Karpas-422 (cell line): Measurements from ENCODE around the gene ANKRD13D. TPM values are rescaled to one million over a fixed set of nuclear protein-coding genes. Genes with fewer than 3 reads are reported as not detected.

Experiments
- DNase-seq: peaks from one replicate; pipeline ENCODE4 v3.0.0-alpha.2; 2015
- H2AFZ ChIP-seq: fragments of 200-600 bp; sonication (generic); 2 replicates; pipeline ENCODE4 v1.6.1; 2014; ENCODE audit warnings: antibody characterized with exemption, low read length, mixed read lengths
- H3K27ac ChIP-seq: fragments of 200-600 bp; sonication (generic); 2 replicates; pipeline ENCODE4 v1.5.1; 2014; ENCODE audit warnings: mild to moderate bottlenecking, low read length, moderate library complexity
- H3K27me3 ChIP-seq: fragments of 200-600 bp; sonication (generic); 2 replicates; pipeline ENCODE4 v1.6.1; 2014; ENCODE audit warnings: low read length, mixed read lengths
- H3K36me3 ChIP-seq: fragments of 200-600 bp; sonication (generic); 2 replicates; pipeline ENCODE4 v1.6.1; 2014; ENCODE audit warnings: low read length, mixed read lengths; ENCODE audit not compliant: insufficient read depth
- H3K4me1 ChIP-seq: fragments of 200-600 bp; sonication (generic); 2 replicates; pipeline ENCODE4 v1.6.1; 2014; ENCODE audit warnings: mild to moderate bottlenecking, low read length, mixed read lengths
- H3K4me2 ChIP-seq: fragments of 200-600 bp; sonication (generic); 2 replicates; pipeline ENCODE4 v1.6.1; 2014; ENCODE audit warnings: low read length, low read depth, mild to moderate bottlenecking; ENCODE audit not compliant: poor library complexity, severe bottlenecking
- H3K4me3 ChIP-seq: fragments of 200-600 bp; sonication (generic); 2 replicates; pipeline ENCODE4 v1.5.1; 2014; ENCODE audit warnings: mild to moderate bottlenecking, antibody characterized with exemption, low read length, mixed read lengths
- H3K79me2 ChIP-seq: fragments of 200-600 bp; sonication (generic); 2 replicates; pipeline ENCODE4 v1.6.1; 2014; ENCODE audit warnings: mild to moderate bottlenecking, low read length, mixed read lengths
- H3K9ac ChIP-seq: fragments of 200-600 bp; sonication (generic); 2 replicates; pipeline ENCODE4 v1.6.0; 2014; ENCODE audit warnings: low read length
- H3K9me2 ChIP-seq: fragments of 200-600 bp; sonication (generic), shearing (Covaris generic); replicated peaks from 2 replicates; pipeline ENCODE4 v1.6.0; 2014; ENCODE audit warnings: mild to moderate bottlenecking, low read length, moderate library complexity; ENCODE audit not compliant: insufficient read depth
- H3K9me3 ChIP-seq: fragments of 300-700, 200-600 bp; sonication (generic); 2 replicates; pipeline ENCODE4 v1.6.1; 2014; ENCODE audit warnings: low read length, mixed read lengths
- H4K20me1 ChIP-seq: fragments of 200-600 bp; sonication (generic); 2 replicates; pipeline ENCODE4 v1.6.1; 2014; ENCODE audit warnings: mild to moderate bottlenecking, antibody characterized with exemption, low read length, low read depth; ENCODE audit not compliant: insufficient read depth
- total RNA-seq: library from RNA; depleted of rRNA; stranded (reverse); fragments of >200 nt; shearing (Covaris generic); gene quantifications from 2 replicates; pipeline ENCODE4 v1.2.3, GENCODE V29; 2014; ENCODE audit warnings: low replicate concordance

The ANKRD13D gene
- total RNA-seq, 1 experiment from 2014 or later = 31.3 TPM

GRCh38 chr11:67269401-67270255 lies 19.5 kb upstream of the ANKRD13D start:
- Histone ChIP-seq H3K4me1 (peaks cover 77% of the 10 kb centered on the region), H3K9me2 (no peaks in the 10 kb centered on the region), H3K4me2 (peak overlapping the region; percentile 86), H4K20me1 (peaks cover 7% of the 10 kb centered on the region; the same call in 1 of the 2 replicates), H3K27ac (peak overlapping the region; percentile 96), H3K36me3 (peaks cover 11% of the 10 kb centered on the region; the same call in 1 of the 2 replicates), H3K9me3 (no peaks in the 10 kb centered on the region), H3K79me2 (peaks cover 76% of the 10 kb centered on the region), H2AFZ (no peak overlapping the region), H3K9ac (peak overlapping the region; percentile 89), H3K27me3 (no peaks in the 10 kb centered on the region), H3K4me3 (peak overlapping the region; percentile 87)
- DNase-seq = no peak

GRCh38 chr11:67270256-67271204 lies 18.6 kb upstream of the ANKRD13D start:
- Histone ChIP-seq H3K4me2 (peak overlapping the region; percentile 86), H3K4me3 (peak overlapping the region; percentile 87), H3K4me1 (peaks cover 86% of the 10 kb centered on the region), H4K20me1 (peaks cover 7% of the 10 kb centered on the region; the same call in 1 of the 2 replicates), H3K9ac (peak overlapping the region; percentile 89), H3K79me2 (peaks cover 85% of the 10 kb centered on the region), H3K27ac (peak overlapping the region; percentile 96), H2AFZ (no peak overlapping the region), H3K27me3 (no peaks in the 10 kb centered on the region), H3K36me3 (peaks cover 11% of the 10 kb centered on the region; the same call in 1 of the 2 replicates), H3K9me2 (no peaks in the 10 kb centered on the region), H3K9me3 (no peaks in the 10 kb centered on the region)
- peak; percentile 88 for DNase-seq

GRCh38 chr11:67271205-67271540 lies 17.9 kb upstream of the ANKRD13D start:
- Histone ChIP-seq H3K27ac (peak overlapping the region; percentile 96), H3K9me3 (no peaks in the 10 kb centered on the region), H3K4me1 (peaks cover 88% of the 10 kb centered on the region), H3K79me2 (peaks cover 91% of the 10 kb centered on the region), H3K4me2 (peak overlapping the region; percentile 86), H3K36me3 (peaks cover 11% of the 10 kb centered on the region; the same call in 1 of the 2 replicates), H3K4me3 (peak overlapping the region; percentile 87), H4K20me1 (peaks cover 7% of the 10 kb centered on the region; the same call in 1 of the 2 replicates), H3K9ac (peak overlapping the region; percentile 89), H2AFZ (no peak overlapping the region), H3K27me3 (no peaks in the 10 kb centered on the region), H3K9me2 (no peaks in the 10 kb centered on the region)
- no peak for DNase-seq

GRCh38 chr11:67271541-67272284 lies 17.4 kb upstream of the ANKRD13D start:
- peaks cover 7% of the 10 kb centered on the region; the same call in 1 of the 2 replicates for H4K20me1 ChIP-seq
- H3K4me1 ChIP-seq = peaks cover 93% of the 10 kb centered on the region
- peak overlapping the region; percentile 86 for H3K4me2 ChIP-seq
- no peaks in the 10 kb centered on the region for H3K27me3 ChIP-seq
- H2AFZ ChIP-seq = no peak overlapping the region
- DNase-seq = peak; percentile 75
- H3K36me3 ChIP-seq = peaks cover 11% of the 10 kb centered on the region; the same call in 1 of the 2 replicates
- no peaks in the 10 kb centered on the region for H3K9me2 ChIP-seq
- peak overlapping the region; percentile 87; the same call in 1 of the 2 replicates for H3K4me3 ChIP-seq
- peaks cover 95% of the 10 kb centered on the region for H3K79me2 ChIP-seq
- no peaks in the 10 kb centered on the region for H3K9me3 ChIP-seq
- H3K9ac ChIP-seq = peak overlapping the region; percentile 89
- H3K27ac ChIP-seq = peak overlapping the region; percentile 96

DNA sequence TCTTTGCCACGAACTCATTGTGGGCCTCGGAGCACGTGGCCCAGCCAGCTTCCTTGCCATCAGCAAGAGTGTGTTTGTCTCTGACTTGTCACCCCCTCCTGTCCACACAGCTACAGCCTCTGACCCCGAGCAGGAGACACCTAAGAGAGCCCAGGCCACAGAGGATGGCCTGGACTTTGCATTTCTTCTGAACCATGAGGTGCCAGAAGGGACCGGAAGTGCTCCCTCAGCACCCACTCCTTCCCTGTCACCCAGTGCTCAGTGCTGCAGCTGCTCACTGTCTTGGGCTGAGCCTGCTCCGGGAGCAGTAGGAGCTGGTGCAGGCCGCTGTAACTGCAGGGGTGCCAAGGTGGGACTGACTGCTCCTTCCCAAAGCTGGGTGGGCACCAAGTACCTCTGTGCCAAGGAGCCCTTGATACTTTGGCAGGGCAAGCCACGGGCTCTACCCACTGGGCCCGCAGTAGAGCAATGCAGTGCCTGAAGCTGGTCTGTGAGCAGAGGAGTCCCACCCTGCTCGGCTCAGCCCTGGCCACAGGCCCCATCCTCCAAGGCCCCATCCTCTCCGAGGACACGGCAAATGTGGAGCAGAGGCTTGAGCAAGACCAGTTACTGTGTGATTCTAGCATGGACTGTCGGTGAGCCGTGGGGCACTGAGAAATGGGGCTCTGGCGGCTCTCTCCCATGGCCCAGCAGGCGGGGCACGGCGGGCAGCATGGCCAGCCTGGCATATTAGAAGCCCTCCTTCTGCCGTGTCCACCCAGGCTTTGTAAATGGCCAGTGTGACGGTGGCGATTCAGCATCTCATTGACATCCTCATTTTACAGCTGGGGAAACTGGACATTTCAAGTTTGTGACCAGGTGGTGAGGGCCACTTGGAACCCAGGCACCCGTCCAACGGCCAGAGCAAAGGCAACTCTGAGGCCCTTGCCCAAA lies 16.5 kb upstream of the ANKRD13D start:
- Histone ChIP-seq H3K9ac (peak overlapping the region; percentile 89), H3K27me3 (no peaks in the 10 kb centered on the region), H3K4me2 (peak overlapping the region; percentile 86), H3K36me3 (peaks cover 11% of the 10 kb centered on the region; the same call in 1 of the 2 replicates), H3K27ac (peak overlapping the region; percentile 96), H3K79me2 (peaks cover 92% of the 10 kb centered on the region), H3K4me1 (peaks cover 99% of the 10 kb centered on the region), H3K9me2 (no peaks in the 10 kb centered on the region), H3K9me3 (no peaks in the 10 kb centered on the region), H2AFZ (no peak overlapping the region), H3K4me3 (peak overlapping the region; percentile 87), H4K20me1 (peaks cover 7% of the 10 kb centered on the region; the same call in 1 of the 2 replicates)
- DNase-seq = peak; percentile 87

DNA sequence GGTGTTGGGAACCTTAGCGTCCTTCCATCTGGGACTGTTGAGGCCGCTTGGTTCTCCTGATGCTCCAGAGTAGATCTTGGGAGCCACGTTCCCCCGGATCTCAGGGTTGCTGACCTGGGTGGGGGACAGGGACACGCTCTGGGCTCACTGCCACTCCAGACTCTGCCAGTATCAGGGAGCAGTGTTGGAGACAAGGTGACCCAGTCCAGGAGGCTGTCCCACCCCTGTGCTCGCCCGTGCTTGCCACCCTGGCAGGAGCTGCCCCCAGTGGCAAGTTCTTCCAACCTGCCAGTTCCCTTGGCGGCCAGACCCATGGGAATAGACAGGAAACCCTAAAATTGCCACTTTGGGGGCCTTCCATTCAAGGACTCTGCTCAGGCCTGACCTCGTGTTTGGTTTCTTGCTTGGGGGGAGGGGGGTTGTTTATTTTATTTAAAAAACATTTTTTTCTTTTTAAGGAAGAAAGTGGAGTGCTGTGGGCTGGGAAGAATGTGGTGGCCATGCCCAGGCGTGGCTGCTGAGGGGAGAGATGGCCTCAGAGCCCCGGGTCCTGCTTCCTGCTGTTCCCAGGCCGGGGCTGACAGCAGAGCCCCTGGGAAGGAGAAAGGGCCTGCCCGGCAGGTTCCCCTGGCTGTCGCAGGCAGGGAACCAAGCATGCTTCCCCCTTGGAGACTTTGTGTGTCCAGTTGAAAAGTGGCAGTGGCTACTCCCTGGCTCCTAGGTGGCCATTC lies 15.7 kb upstream of the ANKRD13D start:
- Histone ChIP-seq H2AFZ (no peak overlapping the region), H3K27me3 (no peaks in the 10 kb centered on the region), H3K9ac (peak overlapping the region; percentile 89), H3K4me1 (peaks cover 98% of the 10 kb centered on the region), H3K79me2 (peaks cover 95% of the 10 kb centered on the region), H4K20me1 (peaks cover 7% of the 10 kb centered on the region; the same call in 1 of the 2 replicates), H3K4me2 (peak overlapping the region; percentile 86), H3K27ac (peak overlapping the region; percentile 96), H3K4me3 (peak overlapping the region; percentile 87), H3K9me2 (no peaks in the 10 kb centered on the region), H3K9me3 (no peaks in the 10 kb centered on the region), H3K36me3 (peaks cover 11% of the 10 kb centered on the region; the same call in 1 of the 2 replicates)
- peak; percentile 83 for DNase-seq
